Measurements from ENCODE around the gene FRS2.

GRCh38 chr12:69589082-69589481 lies 118.9 kb downstream of the FRS2 start:
- TF ChIP-seq CTCF (IDR thresholded peaks at IDR 0.05) (no peak), POLR2A (IDR thresholded peaks at IDR 0.05) (no peak), POLR2AphosphoS5 (IDR thresholded peaks at IDR 0.05) (no peak)

Data from prostate gland (tissue), 2 donors.